WTC11 (cell line): Measurements from ENCODE around the gene C6orf52. TPM values are rescaled to one million over a fixed set of nuclear protein-coding genes. Genes with fewer than 3 reads are reported as not detected.
"Not testable (repeated sequence)": the region's sequence is repeated elsewhere in the genome, so short reads cannot be mapped to it uniquely, and the experiment has no call there.

Experiments
- ATAC-seq: fragments of 200-7000 bp; cut with Tn5 transposase; 2 replicates; pipeline ENCODE4 v1.10.0; 2021; ENCODE audit warnings: mild to moderate bottlenecking, moderate library complexity
- CTCF ChIA-PET: fragments of 300-600 bp; sonication (Branson Sonifier 250); formaldehyde crosslinking; loops from one replicate; lab custom pipeline; 2021; ENCODE audit warnings: antibody characterized with exemption; lab: Charles Lee
- POLR2A ChIA-PET: fragments of 350-600 bp; sonication (Branson Sonifier 250); formaldehyde crosslinking; loops from one replicate; lab custom pipeline; 2021; ENCODE audit warnings: antibody characterized with exemption; lab: Charles Lee
- DNase-seq: peaks from one replicate; pipeline ENCODE4 v3.0.0; 2021; ENCODE audit warnings: low spot score
- H3K27ac Mint-ChIP-seq: 2 replicates; pipeline ENCODE4 v1.8.0; 2021; ENCODE audit warnings: mixed read lengths
- H3K27me3 Mint-ChIP-seq: 2 replicates; pipeline ENCODE4 v1.8.0; 2021; ENCODE audit warnings: low read depth, mild to moderate bottlenecking, moderate library complexity, mixed read lengths
- H3K36me3 Mint-ChIP-seq: 2 replicates; pipeline ENCODE4 v1.8.0; 2021; ENCODE audit warnings: mixed read lengths
- H3K4me1 Mint-ChIP-seq: 2 replicates; pipeline ENCODE4 v1.8.0; 2022; ENCODE audit warnings: mixed read lengths
- H3K4me3 Mint-ChIP-seq: 2 replicates; pipeline ENCODE4 v1.8.0; 2021; ENCODE audit warnings: mild to moderate bottlenecking, moderate library complexity, mixed read lengths
- H3K9me3 Mint-ChIP-seq: 2 replicates; pipeline ENCODE4 v1.8.0; 2021; ENCODE audit warnings: mixed read lengths
- ATF1 ChIP-seq: sonication (generic); formaldehyde crosslinking; IDR thresholded peaks from 2 replicates; pipeline ENCODE4 v1.8.1; 2023; ENCODE audit warnings: mild to moderate bottlenecking, moderate library complexity, missing genetic modification reagents
- ELF4 ChIP-seq: sonication (generic); formaldehyde crosslinking; IDR thresholded peaks from 2 replicates; pipeline ENCODE4 v1.8.1; 2022; ENCODE audit warnings: low read depth, mild to moderate bottlenecking, moderate library complexity, missing genetic modification reagents
- ETV6 ChIP-seq: sonication (generic); formaldehyde crosslinking; IDR thresholded peaks from 2 replicates; pipeline ENCODE4 v1.8.1; 2022; ENCODE audit warnings: mild to moderate bottlenecking, missing genetic modification reagents
- KAT7 ChIP-seq: sonication (generic); formaldehyde crosslinking; IDR thresholded peaks from 2 replicates; pipeline ENCODE4 v1.8.1; 2023; ENCODE audit warnings: missing genetic modification reagents, mild to moderate bottlenecking, borderline replicate concordance
- NFE2L1 ChIP-seq: sonication (generic); formaldehyde crosslinking; IDR thresholded peaks from 2 replicates; pipeline ENCODE4 v1.8.1; 2023; ENCODE audit warnings: missing genetic modification reagents
- NR2C2 ChIP-seq: sonication (generic); formaldehyde crosslinking; IDR thresholded peaks from 2 replicates; pipeline ENCODE4 v1.8.0; 2022; ENCODE audit warnings: mild to moderate bottlenecking, missing genetic modification reagents
- NR3C1 ChIP-seq: sonication (generic); formaldehyde crosslinking; conservative IDR thresholded peaks from 2 replicates; pipeline ENCODE4 v1.8.1; 2023; ENCODE audit warnings: low read depth, mild to moderate bottlenecking, missing genetic modification reagents
- SMAD3 ChIP-seq: sonication (generic); formaldehyde crosslinking; IDR thresholded peaks from 2 replicates; pipeline ENCODE4 v1.8.0; 2022; ENCODE audit warnings: missing genetic modification reagents, mild to moderate bottlenecking, borderline replicate concordance
- SP1 ChIP-seq: sonication (generic); formaldehyde crosslinking; conservative IDR thresholded peaks from 2 replicates; pipeline ENCODE4 v1.8.1; 2022; ENCODE audit warnings: missing genetic modification reagents
- TCF7 ChIP-seq: sonication (generic); formaldehyde crosslinking; IDR thresholded peaks from 2 replicates; pipeline ENCODE4 v1.8.0; 2022; ENCODE audit warnings: mild to moderate bottlenecking, low read depth, missing genetic modification reagents, moderate library complexity
- ZNF232 ChIP-seq: sonication (generic); formaldehyde crosslinking; IDR thresholded peaks from 2 replicates; pipeline ENCODE4 v1.8.0; 2022; ENCODE audit warnings: mild to moderate bottlenecking, missing genetic modification reagents
- ZNF396 ChIP-seq: fragments of 250-450 bp; sonication (Bioruptor Pico); IDR thresholded peaks from 2 replicates; pipeline ENCODE4 v1.8.0; 2021; ENCODE audit warnings: mild to moderate bottlenecking, moderate library complexity, borderline replicate concordance
- total RNA-seq: library from RNA; stranded (reverse); gene quantifications from 3 replicates; pipeline ENCODE4 v1.2.3, GENCODE V29; 2021
- TF ChIP-seq, protein P1 (sequence below): sonication (generic); formaldehyde crosslinking; IDR thresholded peaks from 2 replicates; pipeline ENCODE4 v1.8.1; 2023; ENCODE audit warnings: mild to moderate bottlenecking, missing genetic modification reagents
- TF ChIP-seq, protein P2 (sequence below): sonication (generic); formaldehyde crosslinking; IDR thresholded peaks from 2 replicates; pipeline ENCODE4 v1.8.0; 2023; ENCODE audit warnings: mild to moderate bottlenecking, missing genetic modification reagents
- TF ChIP-seq, protein P3 (sequence below): fragments of 250-450 bp; sonication (Bioruptor Pico); IDR thresholded peaks from 2 replicates; pipeline ENCODE4 v2.1.2; 2022; ENCODE audit warnings: mild to moderate bottlenecking, moderate library complexity
- TF ChIP-seq, protein P4 (sequence below): sonication (generic); formaldehyde crosslinking; IDR thresholded peaks from 2 replicates; pipeline ENCODE4 v1.8.0; 2023; ENCODE audit warnings: missing genetic modification reagents
- TF ChIP-seq, protein P5 (sequence below): sonication (generic); formaldehyde crosslinking; IDR thresholded peaks from 2 replicates; pipeline ENCODE4 v1.8.0; 2022; ENCODE audit warnings: mild to moderate bottlenecking, missing genetic modification reagents
- TF ChIP-seq, protein P6 (sequence below): sonication (generic); formaldehyde crosslinking; IDR thresholded peaks from 2 replicates; pipeline ENCODE4 v1.8.1; 2023; ENCODE audit warnings: mild to moderate bottlenecking, missing genetic modification reagents, moderate library complexity
- TF ChIP-seq, protein P7 (sequence below): sonication (generic); formaldehyde crosslinking; IDR thresholded peaks from 2 replicates; pipeline ENCODE4 v1.8.1; 2023; ENCODE audit warnings: mild to moderate bottlenecking, moderate library complexity, missing genetic modification reagents
- TF ChIP-seq, protein P8 (sequence below): fragments of 250-450 bp; sonication (Bioruptor Pico); conservative IDR thresholded peaks from 2 replicates; pipeline ENCODE4 v1.9.0; 2021; ENCODE audit warnings: mild to moderate bottlenecking

The C6orf52 gene
- total RNA-seq, 1 experiment from 2014 or later, result 0.42 TPM

DNA sequence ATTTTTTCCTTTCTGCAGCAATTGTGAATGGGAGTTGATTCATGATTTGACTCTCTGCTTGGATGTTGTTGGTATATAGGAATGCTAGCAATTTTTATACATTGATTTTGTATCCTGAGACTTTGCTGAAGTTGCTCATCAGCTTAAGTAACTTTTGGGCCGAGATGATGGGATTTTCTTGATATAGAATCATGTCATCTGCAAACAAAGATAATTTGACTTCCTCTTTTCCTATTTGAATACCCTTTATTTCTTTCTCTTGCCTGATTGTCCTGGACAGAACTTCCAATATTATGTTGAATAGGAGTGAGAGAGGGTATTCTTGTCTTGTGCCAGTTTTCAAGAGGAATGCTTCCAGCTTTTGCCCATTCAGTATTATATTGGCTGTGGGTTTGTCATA lies 28.8 kb downstream of the C6orf52 start:
- CTCF ChIA-PET, H3K4me3 Mint-ChIP-seq, H3K27ac Mint-ChIP-seq, ATAC-seq, POLR2A ChIA-PET, H3K4me1 Mint-ChIP-seq, H3K36me3 Mint-ChIP-seq, DNase-seq: not testable (repeated sequence)
- peaks cover 14% of the 10 kb centered on the region for H3K27me3 Mint-ChIP-seq
- peaks cover 26% of the 10 kb centered on the region for H3K9me3 Mint-ChIP-seq

DNA sequence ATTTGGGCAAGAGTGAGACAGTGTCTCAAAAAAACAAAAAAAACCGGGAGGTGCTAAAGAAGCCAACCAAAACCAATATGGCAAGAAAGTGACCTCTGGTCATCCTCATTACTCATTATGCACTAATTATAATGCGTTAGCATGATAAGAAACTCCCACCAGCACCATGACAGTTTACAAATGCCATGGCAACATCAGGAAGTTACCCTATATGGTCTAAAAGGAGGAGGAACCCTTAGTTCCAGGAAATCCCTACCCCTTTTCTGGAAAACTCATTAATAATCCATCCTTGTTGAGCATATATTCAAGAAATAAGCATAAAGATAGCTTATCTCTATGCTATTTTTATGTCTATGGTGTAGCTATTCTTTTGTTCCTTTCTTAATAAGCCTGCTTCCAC lies 31.7 kb downstream of the C6orf52 start:
- POLR2A ChIA-PET, result no interaction called here
- H3K9me3 Mint-ChIP-seq, result peaks cover 27% of the 10 kb centered on the region

More for the DNA sequence above, 31.7 kb downstream of the C6orf52 start:
- no peak overlapping the region for H3K4me3 Mint-ChIP-seq
- no peaks in the 10 kb centered on the region for H3K4me1 Mint-ChIP-seq
- no peak for DNase-seq
- no peak overlapping the region for H3K27ac Mint-ChIP-seq
- TF ChIP-seq ZNF396 (CRISPR knock-in tag), result no peak
- no peak for TF ChIP-seq TCF7
- no peak for TF ChIP-seq ETV6
- TF ChIP-seq, protein P1, sequence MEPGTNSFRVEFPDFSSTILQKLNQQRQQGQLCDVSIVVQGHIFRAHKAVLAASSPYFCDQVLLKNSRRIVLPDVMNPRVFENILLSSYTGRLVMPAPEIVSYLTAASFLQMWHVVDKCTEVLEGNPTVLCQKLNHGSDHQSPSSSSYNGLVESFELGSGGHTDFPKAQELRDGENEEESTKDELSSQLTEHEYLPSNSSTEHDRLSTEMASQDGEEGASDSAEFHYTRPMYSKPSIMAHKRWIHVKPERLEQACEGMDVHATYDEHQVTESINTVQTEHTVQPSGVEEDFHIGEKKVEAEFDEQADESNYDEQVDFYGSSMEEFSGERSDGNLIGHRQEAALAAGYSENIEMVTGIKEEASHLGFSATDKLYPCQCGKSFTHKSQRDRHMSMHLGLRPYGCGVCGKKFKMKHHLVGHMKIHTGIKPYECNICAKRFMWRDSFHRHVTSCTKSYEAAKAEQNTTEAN, result no peak
- TF ChIP-seq, protein P2, sequence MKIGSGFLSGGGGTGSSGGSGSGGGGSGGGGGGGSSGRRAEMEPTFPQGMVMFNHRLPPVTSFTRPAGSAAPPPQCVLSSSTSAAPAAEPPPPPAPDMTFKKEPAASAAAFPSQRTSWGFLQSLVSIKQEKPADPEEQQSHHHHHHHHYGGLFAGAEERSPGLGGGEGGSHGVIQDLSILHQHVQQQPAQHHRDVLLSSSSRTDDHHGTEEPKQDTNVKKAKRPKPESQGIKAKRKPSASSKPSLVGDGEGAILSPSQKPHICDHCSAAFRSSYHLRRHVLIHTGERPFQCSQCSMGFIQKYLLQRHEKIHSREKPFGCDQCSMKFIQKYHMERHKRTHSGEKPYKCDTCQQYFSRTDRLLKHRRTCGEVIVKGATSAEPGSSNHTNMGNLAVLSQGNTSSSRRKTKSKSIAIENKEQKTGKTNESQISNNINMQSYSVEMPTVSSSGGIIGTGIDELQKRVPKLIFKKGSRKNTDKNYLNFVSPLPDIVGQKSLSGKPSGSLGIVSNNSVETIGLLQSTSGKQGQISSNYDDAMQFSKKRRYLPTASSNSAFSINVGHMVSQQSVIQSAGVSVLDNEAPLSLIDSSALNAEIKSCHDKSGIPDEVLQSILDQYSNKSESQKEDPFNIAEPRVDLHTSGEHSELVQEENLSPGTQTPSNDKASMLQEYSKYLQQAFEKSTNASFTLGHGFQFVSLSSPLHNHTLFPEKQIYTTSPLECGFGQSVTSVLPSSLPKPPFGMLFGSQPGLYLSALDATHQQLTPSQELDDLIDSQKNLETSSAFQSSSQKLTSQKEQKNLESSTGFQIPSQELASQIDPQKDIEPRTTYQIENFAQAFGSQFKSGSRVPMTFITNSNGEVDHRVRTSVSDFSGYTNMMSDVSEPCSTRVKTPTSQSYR (CRISPR knock-in tag), result no peak
- TF ChIP-seq, protein P3, sequence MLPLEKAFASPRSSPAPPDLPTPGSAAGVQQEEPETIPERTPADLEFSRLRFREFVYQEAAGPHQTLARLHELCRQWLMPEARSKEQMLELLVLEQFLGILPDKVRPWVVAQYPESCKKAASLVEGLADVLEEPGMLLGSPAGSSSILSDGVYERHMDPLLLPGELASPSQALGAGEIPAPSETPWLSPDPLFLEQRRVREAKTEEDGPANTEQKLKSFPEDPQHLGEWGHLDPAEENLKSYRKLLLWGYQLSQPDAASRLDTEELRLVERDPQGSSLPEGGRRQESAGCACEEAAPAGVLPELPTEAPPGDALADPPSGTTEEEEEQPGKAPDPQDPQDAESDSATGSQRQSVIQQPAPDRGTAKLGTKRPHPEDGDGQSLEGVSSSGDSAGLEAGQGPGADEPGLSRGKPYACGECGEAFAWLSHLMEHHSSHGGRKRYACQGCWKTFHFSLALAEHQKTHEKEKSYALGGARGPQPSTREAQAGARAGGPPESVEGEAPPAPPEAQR, result no peak
- no peak for TF ChIP-seq NFE2L1 (CRISPR knock-in tag)
- TF ChIP-seq NR2C2, result no peak
- TF ChIP-seq, protein P4, sequence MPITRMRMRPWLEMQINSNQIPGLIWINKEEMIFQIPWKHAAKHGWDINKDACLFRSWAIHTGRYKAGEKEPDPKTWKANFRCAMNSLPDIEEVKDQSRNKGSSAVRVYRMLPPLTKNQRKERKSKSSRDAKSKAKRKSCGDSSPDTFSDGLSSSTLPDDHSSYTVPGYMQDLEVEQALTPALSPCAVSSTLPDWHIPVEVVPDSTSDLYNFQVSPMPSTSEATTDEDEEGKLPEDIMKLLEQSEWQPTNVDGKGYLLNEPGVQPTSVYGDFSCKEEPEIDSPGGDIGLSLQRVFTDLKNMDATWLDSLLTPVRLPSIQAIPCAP (CRISPR knock-in tag), result no peak
- TF ChIP-seq, protein P5, sequence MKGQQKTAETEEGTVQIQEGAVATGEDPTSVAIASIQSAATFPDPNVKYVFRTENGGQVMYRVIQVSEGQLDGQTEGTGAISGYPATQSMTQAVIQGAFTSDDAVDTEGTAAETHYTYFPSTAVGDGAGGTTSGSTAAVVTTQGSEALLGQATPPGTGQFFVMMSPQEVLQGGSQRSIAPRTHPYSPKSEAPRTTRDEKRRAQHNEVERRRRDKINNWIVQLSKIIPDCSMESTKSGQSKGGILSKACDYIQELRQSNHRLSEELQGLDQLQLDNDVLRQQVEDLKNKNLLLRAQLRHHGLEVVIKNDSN (CRISPR knock-in tag), result no peak
- TF ChIP-seq, protein P6, sequence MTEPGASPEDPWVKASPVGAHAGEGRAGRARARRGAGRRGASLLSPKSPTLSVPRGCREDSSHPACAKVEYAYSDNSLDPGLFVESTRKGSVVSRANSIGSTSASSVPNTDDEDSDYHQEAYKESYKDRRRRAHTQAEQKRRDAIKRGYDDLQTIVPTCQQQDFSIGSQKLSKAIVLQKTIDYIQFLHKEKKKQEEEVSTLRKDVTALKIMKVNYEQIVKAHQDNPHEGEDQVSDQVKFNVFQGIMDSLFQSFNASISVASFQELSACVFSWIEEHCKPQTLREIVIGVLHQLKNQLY (CRISPR knock-in tag), result no peak
- TF ChIP-seq ELF4 (CRISPR knock-in tag), result no peak
- TF ChIP-seq ATF1, result no peak
- no peak for TF ChIP-seq SP1 (CRISPR knock-in tag)
- TF ChIP-seq SMAD3 (CRISPR knock-in tag), result no peak
- TF ChIP-seq, protein P7, sequence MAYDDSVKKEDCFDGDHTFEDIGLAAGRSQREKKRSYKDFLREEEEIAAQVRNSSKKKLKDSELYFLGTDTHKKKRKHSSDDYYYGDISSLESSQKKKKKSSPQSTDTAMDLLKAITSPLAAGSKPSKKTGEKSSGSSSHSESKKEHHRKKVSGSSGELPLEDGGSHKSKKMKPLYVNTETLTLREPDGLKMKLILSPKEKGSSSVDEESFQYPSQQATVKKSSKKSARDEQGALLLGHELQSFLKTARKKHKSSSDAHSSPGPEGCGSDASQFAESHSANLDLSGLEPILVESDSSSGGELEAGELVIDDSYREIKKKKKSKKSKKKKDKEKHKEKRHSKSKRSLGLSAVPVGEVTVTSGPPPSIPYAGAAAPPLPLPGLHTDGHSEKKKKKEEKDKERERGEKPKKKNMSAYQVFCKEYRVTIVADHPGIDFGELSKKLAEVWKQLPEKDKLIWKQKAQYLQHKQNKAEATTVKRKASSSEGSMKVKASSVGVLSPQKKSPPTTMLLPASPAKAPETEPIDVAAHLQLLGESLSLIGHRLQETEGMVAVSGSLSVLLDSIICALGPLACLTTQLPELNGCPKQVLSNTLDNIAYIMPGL (CRISPR knock-in tag), result no peak
- no peak for TF ChIP-seq NR3C1 (CRISPR knock-in tag)
- TF ChIP-seq ZNF232 (CRISPR knock-in tag), result no peak
- TF ChIP-seq, protein P8, sequence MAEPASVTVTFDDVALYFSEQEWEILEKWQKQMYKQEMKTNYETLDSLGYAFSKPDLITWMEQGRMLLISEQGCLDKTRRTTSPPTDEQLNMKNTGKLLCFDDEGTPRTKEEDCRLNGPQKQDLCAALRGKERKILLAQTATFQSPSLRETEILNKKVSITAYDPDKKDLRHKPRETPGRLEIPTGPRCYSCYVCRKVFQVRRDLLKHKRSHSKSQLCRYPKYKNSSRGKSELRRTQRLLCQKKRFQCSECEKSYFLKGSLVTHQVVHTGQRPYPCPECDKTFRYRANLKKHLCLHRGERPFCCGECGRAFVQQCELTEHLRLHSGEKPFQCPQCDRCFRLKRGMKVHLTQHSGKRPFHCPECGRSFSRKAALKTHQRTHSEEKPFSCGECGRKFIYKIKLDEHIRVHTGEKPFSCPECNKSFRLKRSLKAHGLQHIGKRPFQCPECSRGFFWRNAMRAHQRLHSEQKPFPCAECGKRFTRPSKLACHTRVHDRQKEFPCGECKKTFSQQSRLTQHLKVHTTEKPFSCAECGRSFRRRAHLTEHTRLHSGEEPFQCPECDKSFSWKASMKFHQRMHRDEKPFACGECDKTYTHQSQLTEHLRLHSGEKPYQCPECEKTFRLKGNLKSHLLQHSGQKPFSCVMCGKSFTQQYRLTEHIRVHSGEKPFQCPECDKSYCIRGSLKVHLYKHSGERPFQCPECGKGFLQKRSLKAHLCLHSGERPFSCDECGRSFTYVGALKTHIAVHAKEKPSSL (CRISPR knock-in tag), result no peak
- no peak for TF ChIP-seq KAT7
- TF ChIP-seq, all 79 proteins: peak for 0
- ATAC-seq, result no peak
- Mint-ChIP-seq H3K27me3 (peaks cover 22% of the 10 kb centered on the region), H3K36me3 (no peaks in the 10 kb centered on the region)
- CTCF ChIA-PET, result no interaction called here
